GM19468 (cell line): ENCODE measurements around the gene CAPN1.

Source experiments
- ATAC-seq: cut with Tn5 transposase; IDR thresholded peaks from one replicate; pipeline ENCODE4 v1.9.1; 2021; ENCODE audit warnings: mild to moderate bottlenecking, moderate library complexity, moderate number of reproducible peaks; ENCODE audit not compliant: unreplicated experiment; ENCODE audit errors: extremely low read depth

The CAPN1 gene

DNA sequence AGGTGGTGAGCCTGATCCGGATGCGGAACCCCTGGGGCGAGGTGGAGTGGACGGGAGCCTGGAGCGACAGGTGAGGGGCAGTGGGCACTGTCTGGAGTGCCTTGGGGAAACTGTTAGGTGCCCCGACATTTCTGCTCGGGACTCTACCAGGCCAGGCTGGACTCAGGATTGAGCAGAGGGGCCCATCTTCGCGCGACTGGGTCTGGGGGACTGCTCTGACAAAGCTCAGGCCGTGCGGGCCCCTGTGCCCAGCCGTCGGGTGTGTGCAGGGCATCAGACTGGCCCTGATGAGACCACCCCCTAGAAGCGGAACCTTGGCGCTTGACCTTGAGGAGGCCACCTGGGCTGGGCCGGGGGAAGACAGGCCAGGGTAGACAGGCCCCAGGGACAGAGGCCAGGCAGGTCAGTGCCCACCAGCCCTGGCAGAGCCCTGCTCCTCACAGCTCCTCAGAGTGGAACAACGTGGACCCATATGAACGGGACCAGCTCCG is 6.3 kb downstream of the CAPN1 start:
- ATAC-seq: no peak

DNA sequence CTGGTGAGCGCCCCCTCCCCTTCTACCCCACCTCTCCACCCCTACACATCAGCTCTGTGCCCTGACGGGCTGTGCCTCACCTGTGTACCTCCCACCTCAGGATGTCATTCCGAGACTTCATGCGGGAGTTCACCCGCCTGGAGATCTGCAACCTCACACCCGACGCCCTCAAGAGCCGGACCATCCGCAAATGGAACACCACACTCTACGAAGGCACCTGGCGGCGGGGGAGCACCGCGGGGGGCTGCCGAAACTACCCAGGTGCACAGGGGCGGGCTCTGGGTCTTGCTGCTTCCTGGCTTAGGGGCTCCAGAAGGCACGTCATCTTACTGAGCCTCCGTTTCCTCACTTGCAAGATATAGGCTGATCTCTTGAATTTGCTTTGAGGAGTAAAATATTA is 6.8 kb downstream of the CAPN1 start:
- no peak for ATAC-seq

DNA sequence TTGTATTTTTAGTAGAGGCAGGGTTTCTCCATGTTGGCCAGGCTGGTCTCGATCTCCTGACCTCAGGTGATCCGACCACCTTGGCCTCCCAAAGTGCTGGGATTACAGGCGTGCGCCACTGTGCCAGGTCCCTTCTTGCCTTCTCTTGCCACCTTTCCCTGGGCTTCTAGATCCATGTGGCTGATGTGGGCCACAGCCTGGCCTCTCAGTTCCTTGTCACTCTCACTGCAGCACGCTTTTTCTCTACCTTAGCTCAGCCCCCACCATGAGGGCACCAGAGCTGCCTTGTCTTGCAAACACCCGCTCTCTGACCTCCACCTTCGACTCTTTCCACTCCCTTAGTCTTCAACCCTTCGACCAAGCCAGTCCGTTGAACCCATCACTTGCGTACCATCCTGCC is 7.5 kb downstream of the CAPN1 start:
- no peak for ATAC-seq

- ATAC-seq: no peak
These were observed 12.8 kb downstream of the CAPN1 start for GRCh38 chr11:65194564-65194963.

GRCh38 chr11:65204143-65204542 is 22.4 kb downstream of the CAPN1 start:
- no peak for ATAC-seq

DNA sequence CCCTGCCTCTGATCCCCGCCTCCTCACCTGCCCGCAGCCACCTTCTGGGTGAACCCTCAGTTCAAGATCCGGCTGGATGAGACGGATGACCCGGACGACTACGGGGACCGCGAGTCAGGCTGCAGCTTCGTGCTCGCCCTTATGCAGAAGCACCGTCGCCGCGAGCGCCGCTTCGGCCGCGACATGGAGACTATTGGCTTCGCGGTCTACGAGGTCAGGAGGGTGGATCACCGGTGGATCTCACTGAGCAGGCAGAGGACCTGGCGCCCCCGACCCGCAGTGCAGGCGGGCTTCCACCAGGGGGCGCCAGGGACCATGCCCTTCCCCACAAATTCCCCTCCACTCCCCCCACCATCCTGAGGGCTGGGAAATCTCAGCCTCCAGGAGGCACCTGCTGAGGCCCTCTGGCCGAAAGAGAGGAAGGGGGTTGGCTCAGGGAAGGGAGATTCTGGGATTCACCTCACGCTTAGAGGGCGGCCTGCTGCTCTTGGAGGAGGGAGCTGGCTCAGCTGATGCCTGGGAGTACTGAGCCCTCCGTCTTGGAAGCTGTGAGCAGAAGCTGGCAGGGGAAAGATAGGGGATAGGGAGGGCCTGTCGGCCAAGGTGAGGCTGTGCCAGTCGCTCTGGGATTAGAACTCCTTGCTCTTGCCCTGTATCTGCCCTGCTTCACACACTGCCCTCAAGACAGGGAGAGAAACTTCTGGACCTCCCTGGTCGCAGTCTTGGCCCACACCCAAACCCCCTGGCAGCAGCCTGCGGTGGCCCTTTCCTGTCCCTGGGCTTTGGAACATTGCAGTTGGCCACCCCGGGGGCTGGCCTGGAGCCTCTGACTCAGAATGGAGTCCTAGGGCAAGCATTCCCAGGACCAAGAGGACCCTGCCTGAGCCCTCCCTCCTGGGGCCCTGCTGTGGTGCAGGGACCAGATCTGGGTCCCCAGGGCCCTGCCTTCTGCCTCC is 23.2 kb downstream of the CAPN1 start:
- no peak for ATAC-seq

GRCh38 chr11:65205602-65205967 is 23.9 kb downstream of the CAPN1 start:
- ATAC-seq: no peak

DNA sequence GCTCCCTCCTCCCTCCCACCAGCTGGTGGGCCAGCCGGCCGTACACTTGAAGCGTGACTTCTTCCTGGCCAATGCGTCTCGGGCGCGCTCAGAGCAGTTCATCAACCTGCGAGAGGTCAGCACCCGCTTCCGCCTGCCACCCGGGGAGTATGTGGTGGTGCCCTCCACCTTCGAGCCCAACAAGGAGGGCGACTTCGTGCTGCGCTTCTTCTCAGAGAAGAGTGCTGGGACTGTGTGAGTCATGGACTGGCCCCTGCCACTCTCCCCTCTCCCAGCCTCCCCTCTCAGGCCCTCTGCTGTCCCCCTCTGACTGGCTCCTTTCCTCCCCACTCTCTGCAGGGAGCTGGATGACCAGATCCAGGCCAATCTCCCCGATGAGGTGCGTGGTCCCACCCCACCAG is 24.7 kb downstream of the CAPN1 start:
- ATAC-seq: no peak

- ATAC-seq: no peak
These were observed 25.2 kb downstream of the CAPN1 start for GRCh38 chr11:65206901-65207300.

GRCh38 chr11:65207918-65208784 is 26.4 kb downstream of the CAPN1 start:
- no peak for ATAC-seq

- no peak for ATAC-seq
These were observed 27.3 kb downstream of the CAPN1 start for GRCh38 chr11:65208785-65209710.

- no peak for ATAC-seq
These were observed 28.1 kb downstream of the CAPN1 start for GRCh38 chr11:65209711-65210360.

DNA sequence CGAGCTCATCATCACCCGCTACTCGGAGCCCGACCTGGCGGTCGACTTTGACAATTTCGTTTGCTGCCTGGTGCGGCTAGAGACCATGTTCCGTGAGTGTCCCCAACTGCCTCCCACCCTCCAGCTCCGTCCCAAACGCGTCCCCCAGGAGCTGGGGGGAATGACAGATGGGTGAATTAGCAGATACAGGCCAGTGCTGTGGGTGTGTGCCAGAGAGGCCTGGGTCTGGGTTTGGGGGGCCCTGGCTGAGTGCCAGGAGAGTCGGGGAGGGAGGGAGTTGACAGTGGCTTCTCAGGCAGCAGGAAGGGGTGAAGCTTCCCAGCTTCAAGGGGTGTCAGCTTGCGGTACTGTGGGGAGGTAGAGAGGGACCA is 28.6 kb downstream of the CAPN1 start:
- ATAC-seq: no peak

GRCh38 chr11:65210748-65211147 is 29.0 kb downstream of the CAPN1 start:
- no peak for ATAC-seq

- no peak for ATAC-seq
These were observed 29.8 kb downstream of the CAPN1 start for GRCh38 chr11:65211293-65212105.

- no peak for ATAC-seq
These were observed 30.6 kb downstream of the CAPN1 start for GRCh38 chr11:65212226-65212801.

- no peak for ATAC-seq
These were observed 31.8 kb downstream of the CAPN1 start for GRCh38 chr11:65213322-65214211.
